Right lobe of liver (tissue), 4 donors: ENCODE data around the gene NDE1.

Source experiments
- POLR2A ChIP-seq: fragments of 450-650 bp; IDR thresholded peaks from one replicate; pipeline ENCODE4 v1.6.1; 2017; ENCODE audit warnings: antibody characterized with exemption, mild to moderate bottlenecking
- TF ChIP-seq, protein P1 (sequence below), 4 donors: fragments of 200-600 bp in 3 of 4; fragments of 450-650 bp in 1 of 4; IDR thresholded peaks; one replicate each; pipeline versions ENCODE4 v1.5.1 to v1.8.0; 2016 to 2022; ENCODE audit warnings: antibody characterized with exemption in 4 of 4, mild to moderate bottlenecking in 2 of 4
- donor health status: DM: no; HTN: no; CAD: no.
- donor health status: DM: no; HTN: no; CAD: no.
- donor health status: DM: no; HTN: yes; CAD: no.

DNA sequence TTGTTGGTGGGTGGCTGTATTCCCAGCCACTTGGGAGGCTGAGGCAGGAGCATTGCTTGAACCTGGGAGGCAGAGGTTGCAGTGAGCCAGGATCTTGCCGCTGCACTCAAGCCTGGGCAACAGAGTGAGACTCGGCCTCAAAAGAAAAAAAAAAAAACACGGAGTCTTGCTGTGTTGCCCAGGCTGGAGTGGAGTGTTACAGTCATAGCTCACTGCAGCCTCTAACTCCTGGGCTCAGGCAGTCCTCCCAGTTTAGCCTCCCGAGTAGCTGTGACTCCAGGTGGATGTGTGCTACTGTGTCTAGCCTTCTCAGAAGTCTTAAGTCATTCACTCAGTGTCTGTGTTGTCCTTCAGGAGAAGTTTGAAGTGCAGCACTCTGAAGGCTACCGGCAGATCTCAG is 27.4 kb downstream of the NDE1 start:
- TF ChIP-seq POLR2A = no peak
- TF ChIP-seq, protein P1, sequence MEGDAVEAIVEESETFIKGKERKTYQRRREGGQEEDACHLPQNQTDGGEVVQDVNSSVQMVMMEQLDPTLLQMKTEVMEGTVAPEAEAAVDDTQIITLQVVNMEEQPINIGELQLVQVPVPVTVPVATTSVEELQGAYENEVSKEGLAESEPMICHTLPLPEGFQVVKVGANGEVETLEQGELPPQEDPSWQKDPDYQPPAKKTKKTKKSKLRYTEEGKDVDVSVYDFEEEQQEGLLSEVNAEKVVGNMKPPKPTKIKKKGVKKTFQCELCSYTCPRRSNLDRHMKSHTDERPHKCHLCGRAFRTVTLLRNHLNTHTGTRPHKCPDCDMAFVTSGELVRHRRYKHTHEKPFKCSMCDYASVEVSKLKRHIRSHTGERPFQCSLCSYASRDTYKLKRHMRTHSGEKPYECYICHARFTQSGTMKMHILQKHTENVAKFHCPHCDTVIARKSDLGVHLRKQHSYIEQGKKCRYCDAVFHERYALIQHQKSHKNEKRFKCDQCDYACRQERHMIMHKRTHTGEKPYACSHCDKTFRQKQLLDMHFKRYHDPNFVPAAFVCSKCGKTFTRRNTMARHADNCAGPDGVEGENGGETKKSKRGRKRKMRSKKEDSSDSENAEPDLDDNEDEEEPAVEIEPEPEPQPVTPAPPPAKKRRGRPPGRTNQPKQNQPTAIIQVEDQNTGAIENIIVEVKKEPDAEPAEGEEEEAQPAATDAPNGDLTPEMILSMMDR (IDR thresholded peaks at IDR 0.05) = no peak
